Activated T-helper 2 cell treated with anti-CD3 and anti-CD28 coated beads, Interferon-gamma antibody, Interleukin-2, Interleukin-4, amounts not matched to agents 10 μg/mL and 5 μg/mL and 100 μg/mL, durations not matched to agents 14 hours and 24 hours and 36 hours (primary cell): ENCODE data around the gene SORCS1. TPM values are rescaled to one million over a fixed set of nuclear protein-coding genes. Genes with fewer than 3 reads are reported as not detected.

Experiments
- DNase-seq: peaks from one replicate; pipeline ENCODE4 v3.0.0; 2021; ENCODE audit warnings: low spot score
- H3K27ac Mint-ChIP-seq: one replicate; pipeline ENCODE4 v1.8.0; 2021; ENCODE audit warnings: mixed read lengths
- H3K27me3 Mint-ChIP-seq: one replicate; pipeline ENCODE4 v1.8.0; 2021; ENCODE audit warnings: low read depth, mixed read lengths
- H3K36me3 Mint-ChIP-seq: one replicate; pipeline ENCODE4 v1.8.0; 2021; ENCODE audit warnings: low read depth, mixed read lengths
- H3K4me1 Mint-ChIP-seq: one replicate; pipeline ENCODE4 v1.8.0; 2021; ENCODE audit warnings: low read depth, mixed read lengths
- H3K4me3 Mint-ChIP-seq: one replicate; pipeline ENCODE4 v1.8.0; 2021; ENCODE audit warnings: low read depth, mild to moderate bottlenecking, moderate library complexity, mixed read lengths
- H3K9me3 Mint-ChIP-seq: one replicate; pipeline ENCODE4 v1.8.0; 2021; ENCODE audit warnings: mixed read lengths
- intact Hi-C: fragments of 100-400 bp; cut with micrococcal nuclease; formaldehyde crosslinking; loops from one replicate; pipeline ENCODE4 v1.15.1; 2023
- total RNA-seq: library from RNA; stranded (reverse); gene quantifications from 2 replicates; pipeline ENCODE4 v1.2.3, GENCODE V29; 2022

The SORCS1 gene
- total RNA-seq, 1 donor from 2014 or later: 0.09 TPM

DNA sequence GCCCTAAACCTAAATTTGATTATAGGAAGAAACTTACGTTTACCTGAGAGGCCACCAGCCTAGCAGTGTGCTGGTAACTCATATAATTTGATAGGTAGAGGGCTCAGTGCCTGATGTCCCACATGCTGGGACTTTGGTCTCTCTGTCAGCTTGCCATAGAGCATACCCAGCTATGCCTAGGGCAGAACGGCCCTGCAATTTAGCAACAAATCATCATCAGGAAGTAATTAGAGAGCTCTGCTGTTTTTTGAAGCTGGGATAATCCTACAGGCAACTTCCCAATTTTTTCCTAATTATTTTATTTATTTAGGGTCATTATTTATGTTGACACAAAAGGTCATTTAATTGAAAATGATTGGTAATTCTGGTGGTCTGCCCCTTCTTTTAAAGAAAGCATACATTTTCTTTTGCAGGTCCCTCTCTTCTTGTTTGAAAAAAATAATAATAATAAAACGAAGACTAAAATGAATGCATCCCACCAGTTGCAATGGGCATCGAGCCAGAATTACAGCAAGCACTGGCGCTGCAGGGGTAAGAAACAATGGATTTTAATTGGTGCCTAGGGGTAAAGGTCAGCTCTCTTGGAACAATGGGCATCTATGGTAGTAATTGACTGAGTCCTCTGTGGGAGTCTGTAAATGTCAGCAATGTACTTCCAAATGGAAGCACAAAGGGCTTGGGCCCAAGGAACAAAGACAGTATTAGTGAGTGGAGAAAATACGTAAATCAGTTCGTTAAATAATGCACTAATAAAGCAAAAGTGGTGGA lies 348.0 kb downstream of the SORCS1 start:
- H3K4me3 Mint-ChIP-seq: no peak overlapping the region
- no peaks in the 10 kb centered on the region for H3K27me3 Mint-ChIP-seq
- H3K4me1 Mint-ChIP-seq: peaks cover 10% of the 10 kb centered on the region
- DNase-seq: no peak
- no peak overlapping the region for H3K27ac Mint-ChIP-seq
- intact Hi-C loops: no loop called here
- H3K36me3 Mint-ChIP-seq: no peaks in the 10 kb centered on the region
- H3K9me3 Mint-ChIP-seq: peaks cover 4% of the 10 kb centered on the region

DNA sequence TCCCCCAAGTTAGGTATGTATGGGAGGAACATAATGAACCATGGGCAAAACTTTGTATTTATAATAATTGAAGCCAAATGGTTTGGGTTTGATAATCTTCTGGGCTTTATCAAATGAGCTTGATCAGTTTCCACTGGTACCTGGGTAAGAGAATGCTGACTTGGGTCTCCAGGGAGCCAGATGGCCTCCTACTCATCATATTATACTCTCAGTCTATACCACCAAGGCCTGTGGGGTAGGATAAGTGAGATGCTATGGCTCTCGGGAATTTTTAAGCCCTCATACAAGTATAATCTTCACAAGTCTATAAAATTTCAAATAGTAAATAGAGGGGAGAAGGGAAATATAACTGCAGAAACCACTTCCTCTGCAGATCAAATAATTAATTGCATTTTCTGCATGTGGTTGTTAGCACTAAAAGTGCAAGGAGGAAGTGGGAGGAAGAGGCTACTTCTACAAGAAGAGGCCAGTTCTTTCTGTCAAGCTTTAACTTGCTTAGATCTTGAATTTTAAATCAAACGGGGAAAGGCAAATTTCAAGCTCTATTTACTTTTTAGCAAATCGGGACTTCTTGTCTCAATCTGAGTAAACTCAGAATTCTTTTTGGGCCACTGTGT lies 349.0 kb downstream of the SORCS1 start:
- H3K4me1 Mint-ChIP-seq: peaks cover 10% of the 10 kb centered on the region
- H3K9me3 Mint-ChIP-seq: peaks cover 4% of the 10 kb centered on the region
- no peak overlapping the region for H3K27ac Mint-ChIP-seq
- H3K4me3 Mint-ChIP-seq: no peak overlapping the region
- no peak for DNase-seq
- no peaks in the 10 kb centered on the region for H3K36me3 Mint-ChIP-seq
- intact Hi-C loops: no loop called here
- no peaks in the 10 kb centered on the region for H3K27me3 Mint-ChIP-seq

- Mint-ChIP-seq H3K4me1 (no peaks in the 10 kb centered on the region), H3K27me3 (no peaks in the 10 kb centered on the region), H3K9me3 (peaks cover 14% of the 10 kb centered on the region), H3K27ac (no peak overlapping the region), H3K36me3 (no peaks in the 10 kb centered on the region), H3K4me3 (no peak overlapping the region)
- DNase-seq: no peak
- intact Hi-C loops: no loop called here
Measured at GRCh38 chr10:106804992-106805582, 359.4 kb downstream of the SORCS1 start.

- Mint-ChIP-seq H3K27ac (no peak overlapping the region), H3K9me3 (peaks cover 18% of the 10 kb centered on the region), H3K4me3 (no peak overlapping the region), H3K36me3 (no peaks in the 10 kb centered on the region), H3K4me1 (no peaks in the 10 kb centered on the region), H3K27me3 (no peaks in the 10 kb centered on the region)
- intact Hi-C loops: no loop called here
- no peak for DNase-seq
Measured at GRCh38 chr10:106802949-106803348, 361.6 kb downstream of the SORCS1 start.

DNA sequence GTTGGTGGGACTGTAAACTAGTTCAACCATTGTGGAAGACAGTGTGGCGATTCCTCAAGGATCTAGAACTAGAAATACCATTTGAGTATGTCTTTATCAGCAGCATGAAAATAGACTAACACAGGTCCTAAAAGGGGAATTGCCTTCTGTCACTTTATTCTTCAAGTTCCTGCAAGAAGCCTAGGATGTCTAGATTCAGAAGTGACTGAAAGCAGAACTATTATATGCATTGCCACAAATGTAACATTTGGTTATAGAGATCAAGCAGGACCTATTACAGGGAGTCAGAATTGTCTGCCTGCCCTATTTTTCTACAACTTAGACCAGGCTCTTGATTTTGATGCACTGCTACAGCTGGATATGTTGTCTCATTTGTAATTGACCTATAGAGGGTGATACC lies 364.7 kb downstream of the SORCS1 start:
- intact Hi-C loops: no loop called here

DNA sequence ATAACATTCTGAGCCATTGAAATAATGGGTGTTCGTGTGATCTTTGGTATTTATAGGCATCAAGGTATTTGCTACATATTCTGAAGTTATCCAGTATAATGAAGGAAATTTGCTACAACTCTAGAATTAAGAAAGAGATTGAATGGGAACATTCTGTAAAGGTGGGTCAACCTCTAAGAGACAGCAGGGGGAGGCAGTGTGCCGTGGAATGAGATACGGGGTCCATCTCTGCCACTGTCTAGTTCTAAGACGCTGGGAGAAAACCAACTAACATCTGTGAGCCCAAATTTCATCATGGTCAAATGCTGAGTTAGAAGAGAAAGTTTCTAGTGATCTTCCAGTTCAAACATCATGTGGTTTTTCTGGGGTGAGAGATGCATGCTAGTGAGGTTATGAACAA lies 368.9 kb downstream of the SORCS1 start:
- no peak for DNase-seq
- Mint-ChIP-seq H3K4me3 (no peak overlapping the region), H3K36me3 (no peaks in the 10 kb centered on the region), H3K9me3 (peaks cover 5% of the 10 kb centered on the region), H3K27me3 (no peaks in the 10 kb centered on the region), H3K27ac (no peak overlapping the region), H3K4me1 (no peaks in the 10 kb centered on the region)
- intact Hi-C loops: no loop called here

More for the DNA sequence above, 364.7 kb downstream of the SORCS1 start:
- Mint-ChIP-seq H3K9me3 (peaks cover 19% of the 10 kb centered on the region), H3K27ac (no peak overlapping the region), H3K27me3 (no peaks in the 10 kb centered on the region), H3K36me3 (no peaks in the 10 kb centered on the region), H3K4me3 (no peak overlapping the region), H3K4me1 (no peaks in the 10 kb centered on the region)
- no peak for DNase-seq

- Mint-ChIP-seq H3K27ac (no peak overlapping the region), H3K4me3 (no peak overlapping the region), H3K4me1 (no peaks in the 10 kb centered on the region), H3K9me3 (peaks cover 5% of the 10 kb centered on the region), H3K36me3 (no peaks in the 10 kb centered on the region), H3K27me3 (no peaks in the 10 kb centered on the region)
- DNase-seq: no peak
- intact Hi-C loops: no loop called here
Measured at GRCh38 chr10:106793617-106794016, 370.9 kb downstream of the SORCS1 start.

- H3K4me1 Mint-ChIP-seq: no peaks in the 10 kb centered on the region
- no peak overlapping the region for H3K27ac Mint-ChIP-seq
Measured at GRCh38 chr10:106789623-106790022, 374.9 kb downstream of the SORCS1 start.

DNA sequence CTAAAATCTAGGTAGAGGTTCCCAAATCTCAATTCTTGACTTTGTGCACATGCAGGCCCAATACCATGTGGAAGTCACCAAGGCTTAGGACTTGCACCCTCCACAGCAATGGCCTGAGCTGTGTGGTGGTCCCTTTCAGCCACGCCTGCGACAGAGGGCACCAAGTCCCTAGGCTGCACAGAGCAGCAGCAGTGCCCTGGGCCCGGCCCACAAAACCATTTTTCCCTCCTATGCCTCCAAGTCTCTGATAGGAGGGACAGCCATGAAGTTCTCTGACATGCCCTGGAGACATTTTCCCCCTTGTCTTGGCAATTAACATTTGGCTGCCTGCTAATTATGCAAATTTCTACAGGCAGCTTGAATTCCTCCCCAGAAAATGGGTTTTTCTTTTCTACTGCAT lies 375.5 kb downstream of the SORCS1 start:
- no peaks in the 10 kb centered on the region for H3K27me3 Mint-ChIP-seq
- DNase-seq: no peak
- intact Hi-C loops: no loop called here
- H3K9me3 Mint-ChIP-seq: no peaks in the 10 kb centered on the region
- H3K36me3 Mint-ChIP-seq: no peaks in the 10 kb centered on the region
- no peaks in the 10 kb centered on the region for H3K4me1 Mint-ChIP-seq
- no peak overlapping the region for H3K4me3 Mint-ChIP-seq
- H3K27ac Mint-ChIP-seq: no peak overlapping the region

More at GRCh38 chr10:106789623-106790022, 374.9 kb downstream of the SORCS1 start:
- no peak overlapping the region for H3K4me3 Mint-ChIP-seq
- intact Hi-C loops: no loop called here
- no peak for DNase-seq
- H3K36me3 Mint-ChIP-seq: no peaks in the 10 kb centered on the region
- H3K27me3 Mint-ChIP-seq: no peaks in the 10 kb centered on the region
- no peaks in the 10 kb centered on the region for H3K9me3 Mint-ChIP-seq

DNA sequence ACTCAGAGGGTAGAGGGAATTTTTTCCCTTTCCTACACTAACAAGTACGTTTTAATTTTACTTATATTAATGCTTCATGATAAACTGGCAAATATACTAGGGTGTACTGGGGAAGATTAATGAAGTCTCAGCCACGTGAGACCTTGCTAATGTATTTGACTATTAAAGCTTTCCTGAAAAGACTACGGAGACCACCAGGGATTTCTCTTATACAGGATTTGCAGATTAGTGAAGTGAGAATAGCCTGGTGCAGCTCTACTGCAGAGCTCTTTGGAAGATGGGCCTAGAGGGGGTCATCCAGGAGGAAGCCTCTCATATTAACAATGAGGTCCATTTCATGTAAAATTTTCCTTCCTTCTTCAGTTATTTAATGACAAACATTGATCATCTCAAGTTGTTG lies 379.0 kb downstream of the SORCS1 start:
- Mint-ChIP-seq H3K9me3 (no peaks in the 10 kb centered on the region), H3K36me3 (no peaks in the 10 kb centered on the region), H3K27ac (no peak overlapping the region), H3K27me3 (no peaks in the 10 kb centered on the region), H3K4me1 (no peaks in the 10 kb centered on the region), H3K4me3 (no peak overlapping the region)
- intact Hi-C loops: no loop called here
- DNase-seq: no peak

DNA sequence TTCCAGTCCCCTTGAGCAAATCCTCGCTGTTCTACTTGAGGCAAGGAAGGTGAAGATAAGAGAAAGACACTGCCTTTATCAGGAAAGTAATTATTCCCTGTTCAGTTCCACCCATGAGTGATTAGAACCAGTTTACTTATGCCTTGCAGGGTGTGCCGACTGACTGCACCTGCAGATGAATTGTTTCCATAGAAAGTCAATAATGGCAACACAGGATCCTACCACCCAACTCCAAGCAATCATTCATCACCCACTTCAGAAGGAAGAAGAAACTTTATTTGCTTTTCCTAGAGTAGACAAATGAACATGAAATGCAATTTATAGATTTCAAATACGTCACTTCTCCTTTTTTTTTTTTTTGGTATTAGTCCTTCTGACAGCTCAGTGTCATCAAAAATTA lies 383.9 kb downstream of the SORCS1 start:
- DNase-seq: no peak
- Mint-ChIP-seq H3K4me1 (no peaks in the 10 kb centered on the region), H3K36me3 (no peaks in the 10 kb centered on the region), H3K4me3 (no peak overlapping the region), H3K27ac (no peak overlapping the region), H3K9me3 (no peaks in the 10 kb centered on the region), H3K27me3 (no peaks in the 10 kb centered on the region)
- intact Hi-C loops: no loop called here

DNA sequence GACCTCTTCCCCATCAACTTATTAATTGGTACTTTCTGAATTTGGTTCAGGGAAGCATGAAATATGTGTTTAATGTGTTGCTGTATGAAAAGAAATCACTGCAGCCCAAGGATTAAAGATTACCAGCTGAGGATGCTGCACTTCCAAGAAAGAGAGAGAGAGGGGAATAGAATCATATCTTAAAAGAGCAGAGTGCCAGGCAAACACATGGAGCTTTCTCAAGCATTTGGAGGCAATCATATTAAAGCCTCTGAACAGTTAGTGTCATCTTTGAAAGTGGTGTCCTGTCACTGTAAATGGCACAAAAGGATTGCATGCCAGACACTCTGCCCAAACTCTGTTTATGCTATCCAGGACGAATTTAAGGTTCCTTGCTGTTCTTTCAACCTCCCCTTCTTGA lies 386.7 kb downstream of the SORCS1 start:
- intact Hi-C loops: no loop called here
- no peak overlapping the region for H3K27ac Mint-ChIP-seq
- H3K4me3 Mint-ChIP-seq: no peak overlapping the region
- H3K36me3 Mint-ChIP-seq: no peaks in the 10 kb centered on the region
- no peak for DNase-seq
- no peaks in the 10 kb centered on the region for H3K4me1 Mint-ChIP-seq
- H3K27me3 Mint-ChIP-seq: no peaks in the 10 kb centered on the region
- H3K9me3 Mint-ChIP-seq: no peaks in the 10 kb centered on the region

- Mint-ChIP-seq H3K4me3 (no peak overlapping the region), H3K4me1 (no peaks in the 10 kb centered on the region), H3K36me3 (no peaks in the 10 kb centered on the region), H3K27me3 (no peaks in the 10 kb centered on the region), H3K27ac (no peak overlapping the region), H3K9me3 (no peaks in the 10 kb centered on the region)
- intact Hi-C loops: no loop called here
- DNase-seq: no peak
Measured at GRCh38 chr10:106775127-106775526, 389.4 kb downstream of the SORCS1 start.
